ENCODE data around the gene RIMKLB. TPM values are rescaled to one million over a fixed set of nuclear protein-coding genes. Genes with fewer than 3 reads are reported as not detected.

The RIMKLB gene
- total and polyA plus RNA-seq, 10 donors = 21.0 to 62.1 (median 37.7) TPM

GRCh38 chr12:8773461-8773860 lies 75.7 kb downstream of the RIMKLB start:
- intact Hi-C loops (cut with DNase I; ENCODE audit: low total_unique reads) = no loop called here
- Histone ChIP-seq H3K27ac (no peak overlapping the region), H3K4me3 (no peak overlapping the region), H3K36me3 (peaks cover 0 to 49% (median 2%) of the 10 kb centered on the region in 6 donors), H3K27me3 (replicated peaks in 1 of 7) (no peaks in the 10 kb centered on the region), H3K9me3 (no peaks in the 10 kb centered on the region), H3K4me1 (no peaks in the 10 kb centered on the region)
- WGBS, 5 donors = 84 to 93% (median 92%) methylated on average over 10 of the region's 10 CpGs
- no peak for DNase-seq
- no peak for TF ChIP-seq CTCF (IDR thresholded peaks at IDR 0.05 in 8 of 11, conservative IDR thresholded peaks at IDR 0.05 in 3 of 11)

GRCh38 chr12:8779281-8779680 lies 81.5 kb downstream of the RIMKLB start:
- Histone ChIP-seq H3K9me3 (no peaks in the 10 kb centered on the region), H3K27me3 (replicated peaks in 1 of 7) (no peaks in the 10 kb centered on the region), H3K36me3 (peaks cover 0 to 39% (median 2%) of the 10 kb centered on the region in 6 donors), H3K4me1 (no peaks in the 10 kb centered on the region), H3K27ac (no peak overlapping the region), H3K4me3 (no peak overlapping the region)
- no peak for TF ChIP-seq CTCF (IDR thresholded peaks at IDR 0.05 in 8 of 11, conservative IDR thresholded peaks at IDR 0.05 in 3 of 11)
- no peak for TF ChIP-seq POLR2A (IDR thresholded peaks at IDR 0.05)
- TF ChIP-seq POLR2AphosphoS5 (IDR thresholded peaks at IDR 0.05) = no peak
- no peak for DNase-seq
- intact Hi-C loops (cut with DNase I; ENCODE audit: low total_unique reads) = no loop called here
- 79 to 88% (median 83%) methylated on average over 4 of the region's 4 CpGs for WGBS, 5 donors

GRCh38 chr12:8779862-8780261 lies 82.1 kb downstream of the RIMKLB start:
- TF ChIP-seq POLR2AphosphoS5 (IDR thresholded peaks at IDR 0.05) (no peak), POLR2A (IDR thresholded peaks at IDR 0.05) (no peak), CTCF (IDR thresholded peaks at IDR 0.05 in 8 of 11, conservative IDR thresholded peaks at IDR 0.05 in 3 of 11) (no peak)
- 72 to 93% (median 74%) methylated on average over 2 of the region's 2 CpGs for WGBS, 5 donors
- intact Hi-C loops (cut with DNase I; ENCODE audit: low total_unique reads) = no loop called here
- peaks cover 0 to 33% (median 2%) of the 10 kb centered on the region in 6 donors for H3K36me3 ChIP-seq
- no peak for DNase-seq
- no peaks in the 10 kb centered on the region for H3K27me3 ChIP-seq (replicated peaks in 1 of 7)
- H3K4me1 ChIP-seq = no peaks in the 10 kb centered on the region
- no peak overlapping the region for H3K27ac ChIP-seq
- H3K9me3 ChIP-seq = no peaks in the 10 kb centered on the region
- no peak overlapping the region for H3K4me3 ChIP-seq

DNA sequence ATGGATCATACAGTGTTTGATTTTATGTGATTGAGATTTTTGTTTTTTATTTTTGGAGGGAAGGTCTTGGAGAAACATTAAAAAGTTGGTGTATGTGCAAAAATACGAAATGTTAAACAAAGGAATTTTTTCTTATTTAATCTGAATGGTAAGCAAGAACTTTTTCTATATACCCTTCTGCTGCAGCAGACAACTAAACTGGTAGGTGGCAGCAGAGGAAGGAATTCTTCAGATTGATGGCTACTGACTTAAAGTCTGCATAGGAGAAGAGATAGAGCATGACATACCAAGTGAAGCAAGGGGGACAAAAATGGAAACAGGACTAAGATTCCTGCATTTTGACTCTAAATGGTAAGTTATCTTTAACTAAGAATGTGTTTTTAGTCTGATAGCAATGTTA lies 82.6 kb downstream of the RIMKLB start:
- WGBS, 5 donors = 66 to 91% (median 77%) methylated on average over 1 of the region's 1 CpG
- no peak for DNase-seq
- Histone ChIP-seq H3K4me3 (no peak overlapping the region), H3K36me3 (peaks cover 0 to 27% (median 2%) of the 10 kb centered on the region in 6 donors), H3K27ac (no peak overlapping the region), H3K4me1 (no peaks in the 10 kb centered on the region), H3K27me3 (replicated peaks in 1 of 7) (no peaks in the 10 kb centered on the region), H3K9me3 (no peaks in the 10 kb centered on the region)
- intact Hi-C loops (cut with DNase I; ENCODE audit: low total_unique reads) = no loop called here
- peak in 1 of 11 experiments; percentile 17 for TF ChIP-seq CTCF (IDR thresholded peaks at IDR 0.05 in 8 of 11, conservative IDR thresholded peaks at IDR 0.05 in 3 of 11)
- no peak for TF ChIP-seq POLR2A (IDR thresholded peaks at IDR 0.05)
